ENCODE results near the gene ANKRD44.
"Not testable (repeated sequence)": the region's sequence is repeated elsewhere in the genome, so short reads cannot be mapped to it uniquely, and the experiment has no call there.

The ANKRD44 gene

DNA sequence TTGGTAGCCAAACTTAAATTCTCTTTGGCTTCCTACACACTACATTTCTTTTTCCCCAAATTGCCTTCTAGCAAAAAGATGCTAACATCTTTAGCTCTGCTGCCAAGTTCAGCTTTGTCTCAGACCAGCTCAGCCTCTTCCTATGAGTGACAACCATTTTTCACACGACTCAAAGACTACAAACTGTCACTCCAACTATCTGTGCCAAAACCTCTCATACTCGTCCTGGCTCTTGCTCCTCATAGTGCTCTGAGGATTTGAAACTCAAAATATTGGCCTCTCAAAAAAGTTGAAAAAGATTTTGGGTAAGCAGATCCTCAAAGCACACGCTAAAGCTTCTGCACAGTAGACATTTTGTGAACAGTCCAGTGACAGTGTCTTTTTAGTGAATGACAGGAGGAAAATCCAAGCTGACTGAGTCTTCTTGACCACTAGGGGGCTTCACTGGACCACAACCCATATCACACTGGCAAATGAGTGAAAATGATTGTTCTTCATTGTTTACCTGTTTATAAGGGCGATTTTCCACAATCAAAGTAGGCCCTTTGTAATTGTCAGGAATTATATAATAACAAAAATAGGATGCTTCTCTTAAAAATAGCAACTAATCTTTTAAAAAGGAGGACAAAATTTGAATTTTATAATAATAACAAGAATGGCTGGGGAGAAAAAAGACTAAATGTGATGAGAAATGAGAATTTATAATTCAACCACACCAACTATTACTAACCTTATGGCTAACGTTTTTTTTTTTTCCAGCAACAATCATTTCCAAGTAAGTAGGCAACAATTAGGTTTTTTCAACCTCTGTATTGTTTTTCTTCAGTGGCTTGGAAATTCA, 298.6 kb downstream of the ANKRD44 start:
- TF ChIP-seq, protein P1, sequence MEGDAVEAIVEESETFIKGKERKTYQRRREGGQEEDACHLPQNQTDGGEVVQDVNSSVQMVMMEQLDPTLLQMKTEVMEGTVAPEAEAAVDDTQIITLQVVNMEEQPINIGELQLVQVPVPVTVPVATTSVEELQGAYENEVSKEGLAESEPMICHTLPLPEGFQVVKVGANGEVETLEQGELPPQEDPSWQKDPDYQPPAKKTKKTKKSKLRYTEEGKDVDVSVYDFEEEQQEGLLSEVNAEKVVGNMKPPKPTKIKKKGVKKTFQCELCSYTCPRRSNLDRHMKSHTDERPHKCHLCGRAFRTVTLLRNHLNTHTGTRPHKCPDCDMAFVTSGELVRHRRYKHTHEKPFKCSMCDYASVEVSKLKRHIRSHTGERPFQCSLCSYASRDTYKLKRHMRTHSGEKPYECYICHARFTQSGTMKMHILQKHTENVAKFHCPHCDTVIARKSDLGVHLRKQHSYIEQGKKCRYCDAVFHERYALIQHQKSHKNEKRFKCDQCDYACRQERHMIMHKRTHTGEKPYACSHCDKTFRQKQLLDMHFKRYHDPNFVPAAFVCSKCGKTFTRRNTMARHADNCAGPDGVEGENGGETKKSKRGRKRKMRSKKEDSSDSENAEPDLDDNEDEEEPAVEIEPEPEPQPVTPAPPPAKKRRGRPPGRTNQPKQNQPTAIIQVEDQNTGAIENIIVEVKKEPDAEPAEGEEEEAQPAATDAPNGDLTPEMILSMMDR (IDR thresholded peaks at IDR 0.05) = peak; percentile 87
- TF ChIP-seq ZFX (IDR thresholded peaks at IDR 0.05; ENCODE audit: borderline replicate concordance) = no peak
- H3K27ac ChIP-seq = no peak overlapping the region

GRCh38 chr2:197011021-197011417, 299.6 kb downstream of the ANKRD44 start:
- H3K27ac ChIP-seq = no peak overlapping the region
- TF ChIP-seq, protein P1 (IDR thresholded peaks at IDR 0.05) = no peak
- TF ChIP-seq ZFX (IDR thresholded peaks at IDR 0.05; ENCODE audit: borderline replicate concordance) = no peak

DNA sequence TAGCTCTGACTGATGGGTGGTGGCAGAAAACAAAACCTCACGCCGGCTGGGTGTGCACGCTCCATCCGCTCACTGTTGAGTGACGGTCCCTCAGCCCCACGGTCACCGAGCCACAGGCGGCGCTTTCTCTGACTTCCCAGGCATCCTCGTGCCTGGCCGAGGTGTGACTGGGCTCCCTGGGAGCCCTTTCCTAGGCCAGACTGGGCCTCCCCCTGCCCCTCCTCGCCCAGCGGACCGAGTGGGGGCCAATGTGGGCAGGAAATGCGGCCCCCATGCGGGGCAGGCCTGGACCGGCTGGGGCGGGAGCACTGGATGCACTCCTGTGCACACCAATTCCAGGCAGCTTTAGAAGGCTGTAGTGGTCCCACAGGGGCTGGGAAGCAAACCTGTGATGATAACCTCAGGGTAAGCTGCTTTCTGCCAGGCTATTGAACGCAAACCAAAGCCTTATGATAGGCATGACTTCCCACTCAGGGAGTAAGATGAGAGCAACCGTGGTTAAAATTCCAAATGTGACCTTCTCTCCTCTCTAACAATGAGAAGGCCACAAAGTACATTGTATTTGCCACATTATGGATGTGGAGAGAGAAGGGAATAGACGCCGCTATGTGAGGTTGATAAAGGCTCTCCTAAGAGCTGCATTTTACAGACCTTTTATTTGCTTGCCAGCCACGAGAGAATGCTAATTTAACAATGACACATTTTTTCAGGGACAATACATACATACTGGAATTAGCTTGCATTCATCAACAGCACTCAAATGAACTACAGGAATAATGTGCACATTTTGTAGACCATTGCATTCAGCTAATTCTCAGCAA, 300.2 kb downstream of the ANKRD44 start:
- H3K27ac ChIP-seq = no peak overlapping the region
- TF ChIP-seq ZFX (IDR thresholded peaks at IDR 0.05; ENCODE audit: borderline replicate concordance) = no peak
- TF ChIP-seq, protein P1 (IDR thresholded peaks at IDR 0.05) = no peak

- not testable (repeated sequence) for H3K27ac ChIP-seq
These were observed 301.7 kb downstream of the ANKRD44 start for GRCh38 chr2:197008741-197009341.

GRCh38 chr2:197007716-197008628, 302.6 kb downstream of the ANKRD44 start:
- TF ChIP-seq, protein P1 (IDR thresholded peaks at IDR 0.05) = no peak
- no peak for TF ChIP-seq ZFX (IDR thresholded peaks at IDR 0.05; ENCODE audit: borderline replicate concordance)
- H3K27ac ChIP-seq = no peak overlapping the region

DNA sequence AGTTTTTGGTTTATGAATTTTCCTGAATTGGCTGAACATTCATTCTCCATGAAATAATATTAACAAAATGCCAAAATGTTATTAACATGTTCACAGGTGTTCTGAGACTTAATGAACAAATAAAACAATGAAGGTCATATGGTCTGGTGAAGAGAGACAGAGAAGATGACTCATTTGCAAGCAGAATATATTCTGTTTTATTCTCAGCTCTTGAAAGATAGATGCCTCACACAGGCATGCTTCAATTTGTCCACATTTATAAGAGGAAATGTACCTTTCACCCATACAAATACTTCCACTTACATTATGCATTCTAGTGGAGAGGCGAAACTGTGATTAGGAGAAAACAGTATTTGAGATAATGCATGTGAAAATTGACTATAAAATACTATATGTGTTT, 308.7 kb downstream of the ANKRD44 start:
- H3K27ac ChIP-seq = no peak overlapping the region
- no peak for TF ChIP-seq ZFX (IDR thresholded peaks at IDR 0.05; ENCODE audit: borderline replicate concordance)
- TF ChIP-seq, protein P1 (IDR thresholded peaks at IDR 0.05) = no peak

Measured in 22Rv1 (cell line).